GM12801 (cell line): ENCODE results near the gene PRPH.

Experiments used
- TF ChIP-seq, protein P1 (sequence below): IDR thresholded peaks from one replicate; pipeline ENCODE4 v1.5.1; 2011; ENCODE audit warnings: control low read depth; ENCODE audit not compliant: insufficient read length; ENCODE audit errors: extremely low read depth

Gene PRPH

DNA sequence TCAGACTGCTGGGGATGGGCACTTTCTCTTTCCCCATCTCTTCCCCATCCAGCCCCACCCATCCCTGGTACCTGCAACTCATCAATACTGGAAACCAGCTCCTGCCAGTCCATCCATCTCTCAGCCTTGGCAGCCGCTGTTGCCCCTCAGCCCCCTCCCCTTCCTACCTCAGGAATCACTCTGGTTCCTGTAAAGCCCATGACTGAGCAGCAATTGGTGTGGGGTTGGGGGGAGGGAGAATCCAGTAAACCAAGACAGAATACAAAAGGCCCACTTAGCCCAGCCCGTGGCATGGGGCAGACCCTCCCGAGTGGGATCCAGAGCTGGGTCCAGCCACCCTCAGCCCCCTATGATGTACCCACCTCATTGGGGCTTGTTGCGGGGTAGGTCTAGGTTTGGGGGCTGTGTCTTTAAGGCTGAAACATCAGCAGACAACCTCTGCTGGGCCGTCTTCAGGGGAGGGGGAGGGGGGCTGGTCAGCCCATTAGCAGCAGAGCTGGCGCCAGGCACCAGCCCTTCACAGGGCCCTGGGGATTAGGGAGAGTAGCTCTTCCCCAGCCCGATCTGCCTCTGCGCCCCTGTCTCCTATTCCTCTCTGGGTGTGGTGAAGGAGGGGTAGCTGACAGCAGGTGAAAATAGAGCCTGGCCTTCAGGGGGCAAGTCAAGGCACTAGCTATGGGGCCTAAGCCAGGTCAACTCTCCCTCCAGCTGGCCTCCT, 702 bp upstream of the PRPH start:
- TF ChIP-seq, protein P1, sequence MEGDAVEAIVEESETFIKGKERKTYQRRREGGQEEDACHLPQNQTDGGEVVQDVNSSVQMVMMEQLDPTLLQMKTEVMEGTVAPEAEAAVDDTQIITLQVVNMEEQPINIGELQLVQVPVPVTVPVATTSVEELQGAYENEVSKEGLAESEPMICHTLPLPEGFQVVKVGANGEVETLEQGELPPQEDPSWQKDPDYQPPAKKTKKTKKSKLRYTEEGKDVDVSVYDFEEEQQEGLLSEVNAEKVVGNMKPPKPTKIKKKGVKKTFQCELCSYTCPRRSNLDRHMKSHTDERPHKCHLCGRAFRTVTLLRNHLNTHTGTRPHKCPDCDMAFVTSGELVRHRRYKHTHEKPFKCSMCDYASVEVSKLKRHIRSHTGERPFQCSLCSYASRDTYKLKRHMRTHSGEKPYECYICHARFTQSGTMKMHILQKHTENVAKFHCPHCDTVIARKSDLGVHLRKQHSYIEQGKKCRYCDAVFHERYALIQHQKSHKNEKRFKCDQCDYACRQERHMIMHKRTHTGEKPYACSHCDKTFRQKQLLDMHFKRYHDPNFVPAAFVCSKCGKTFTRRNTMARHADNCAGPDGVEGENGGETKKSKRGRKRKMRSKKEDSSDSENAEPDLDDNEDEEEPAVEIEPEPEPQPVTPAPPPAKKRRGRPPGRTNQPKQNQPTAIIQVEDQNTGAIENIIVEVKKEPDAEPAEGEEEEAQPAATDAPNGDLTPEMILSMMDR, result no peak

DNA sequence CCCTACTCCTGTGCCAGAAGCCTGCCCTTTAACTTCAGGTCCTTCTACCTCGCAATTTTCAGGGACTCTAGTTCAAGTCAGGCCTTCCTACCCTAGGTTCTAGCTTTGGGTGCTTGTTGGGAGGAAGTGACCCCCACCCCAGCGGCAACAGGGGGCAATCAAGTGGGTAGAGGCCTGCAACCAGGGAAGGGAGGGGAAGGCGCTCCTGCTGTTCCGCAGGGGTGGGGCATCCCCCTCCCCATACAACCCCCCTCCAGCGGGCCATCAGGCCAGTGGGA, 204 bp upstream of the PRPH start:
- TF ChIP-seq, protein P1, result no peak

DNA sequence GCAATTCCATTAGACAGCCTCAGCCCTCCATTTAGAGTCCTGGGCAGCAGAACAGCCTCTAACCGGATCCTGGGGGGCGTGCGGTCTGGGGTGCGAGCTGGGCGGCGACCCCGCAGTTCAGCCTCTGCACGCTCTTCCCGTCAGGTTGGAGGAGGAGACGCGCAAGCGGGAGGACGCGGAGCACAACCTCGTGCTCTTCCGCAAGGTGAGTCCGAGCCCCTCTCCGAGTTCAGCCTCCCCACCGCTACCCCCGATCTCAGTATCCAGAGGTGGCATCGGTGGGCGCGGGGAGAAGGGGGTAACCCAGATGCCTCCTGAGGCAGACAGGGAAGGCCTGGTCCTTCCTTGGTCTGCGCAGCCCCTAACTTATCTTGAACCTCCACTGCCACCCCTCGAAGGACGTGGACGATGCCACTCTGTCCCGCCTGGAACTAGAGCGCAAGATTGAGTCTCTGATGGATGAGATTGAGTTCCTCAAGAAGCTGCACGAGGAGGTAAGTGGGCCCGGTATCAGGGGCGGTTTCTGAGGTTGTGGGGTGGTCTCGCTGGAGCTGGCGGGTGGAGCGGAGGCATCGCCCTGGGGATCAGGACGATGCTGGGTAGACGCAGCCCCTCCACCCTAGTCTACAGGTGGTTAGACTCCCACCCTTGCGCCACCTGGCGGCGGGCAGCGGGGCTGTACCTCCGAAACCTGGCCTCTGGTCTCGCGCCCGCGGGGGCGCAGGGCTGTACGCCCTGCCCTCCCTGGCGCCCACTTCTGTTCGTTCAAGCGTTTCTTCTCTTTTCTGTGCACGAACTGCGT, 1.3 kb downstream of the PRPH start:
- TF ChIP-seq, protein P1, result no peak

DNA sequence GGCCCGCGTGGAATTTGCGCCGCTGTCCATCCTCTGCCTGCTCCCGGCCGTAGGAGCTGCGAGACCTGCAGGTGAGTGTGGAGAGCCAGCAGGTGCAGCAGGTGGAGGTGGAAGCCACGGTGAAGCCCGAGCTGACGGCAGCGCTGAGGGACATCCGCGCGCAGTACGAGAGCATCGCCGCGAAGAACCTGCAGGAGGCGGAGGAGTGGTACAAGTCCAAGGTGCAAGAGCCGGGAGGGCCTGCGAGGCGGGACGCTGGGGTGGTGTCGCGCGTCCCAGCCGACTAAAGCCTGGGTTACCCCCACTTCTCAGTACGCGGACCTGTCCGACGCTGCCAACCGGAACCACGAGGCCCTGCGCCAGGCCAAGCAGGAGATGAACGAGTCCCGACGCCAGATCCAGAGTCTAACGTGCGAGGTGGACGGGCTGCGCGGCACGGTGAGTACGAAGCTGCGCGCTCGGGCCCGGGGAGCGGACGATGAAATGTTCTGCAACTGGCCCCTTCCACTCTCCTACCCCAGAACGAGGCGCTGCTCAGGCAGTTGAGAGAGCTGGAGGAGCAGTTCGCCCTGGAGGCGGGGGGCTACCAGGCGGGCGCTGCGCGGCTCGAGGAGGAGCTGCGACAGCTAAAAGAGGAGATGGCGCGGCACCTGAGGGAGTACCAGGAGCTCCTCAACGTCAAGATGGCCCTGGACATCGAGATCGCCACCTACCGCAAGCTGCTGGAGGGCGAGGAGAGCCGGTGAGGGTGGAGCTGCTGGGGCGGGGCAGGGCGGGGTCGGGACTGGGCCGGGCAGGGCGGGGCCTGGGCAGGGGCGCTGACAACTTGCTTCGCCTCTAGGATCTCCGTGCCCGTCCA, 2.1 kb downstream of the PRPH start:
- TF ChIP-seq, protein P1, result no peak

DNA sequence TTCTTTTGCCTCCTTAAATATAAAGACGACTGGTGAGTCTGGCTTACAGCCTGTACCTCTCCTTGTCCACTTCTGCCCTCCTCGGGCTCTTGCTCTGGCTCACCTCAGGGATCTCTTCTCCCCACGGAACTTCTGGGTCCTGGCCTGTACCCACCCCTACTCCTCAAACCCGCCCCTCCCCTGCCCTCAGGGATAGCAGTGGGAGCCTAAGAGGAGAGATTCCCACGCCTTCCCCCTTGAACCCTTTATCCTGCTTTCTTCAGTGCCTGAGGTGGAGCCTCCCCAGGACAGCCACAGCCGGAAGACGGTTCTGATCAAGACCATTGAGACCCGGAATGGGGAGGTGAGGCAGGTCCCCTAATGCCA, 2.7 kb downstream of the PRPH start:
- TF ChIP-seq, protein P1, result no peak

DNA sequence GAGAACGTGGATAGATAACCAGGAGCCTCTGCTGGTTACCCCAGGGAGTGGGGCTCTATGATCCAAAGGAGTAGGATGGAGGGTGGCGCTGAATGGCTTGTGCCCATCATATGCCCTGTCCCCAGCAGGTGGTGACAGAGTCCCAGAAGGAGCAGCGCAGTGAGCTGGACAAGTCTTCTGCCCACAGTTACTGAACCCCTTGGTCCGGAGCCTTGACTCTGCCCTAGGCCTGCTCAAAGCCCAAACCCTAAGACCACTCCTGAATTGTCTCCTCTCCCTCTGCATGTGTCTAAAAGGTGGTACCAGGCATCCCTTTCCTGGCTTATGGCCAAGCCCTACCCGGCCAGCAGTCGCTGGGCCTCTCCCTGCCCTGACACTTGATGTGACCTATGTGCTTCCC, 3.2 kb downstream of the PRPH start:
- TF ChIP-seq, protein P1, result no peak

DNA sequence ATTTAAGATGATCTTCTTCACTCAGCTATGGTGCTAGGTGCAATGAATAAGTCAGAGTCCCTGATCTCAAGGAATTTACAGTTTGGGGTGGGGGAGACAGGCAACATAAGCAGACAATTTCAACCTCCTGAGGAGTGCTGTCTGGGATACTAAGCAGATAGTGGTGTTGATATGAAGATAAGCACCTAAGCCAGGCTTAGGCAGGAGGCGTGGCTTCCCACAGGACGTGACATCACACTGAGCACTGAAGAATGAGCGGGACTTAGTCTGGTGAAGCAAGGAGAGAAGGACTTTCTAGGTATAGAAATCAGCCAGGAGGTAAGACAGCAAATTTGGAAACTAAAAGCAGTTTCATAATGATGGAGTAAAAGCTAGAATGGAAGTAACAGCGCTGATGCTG, 6.8 kb downstream of the PRPH start:
- TF ChIP-seq, protein P1, result no peak
